Nephron (organoid): ENCODE measurements around the gene ARL4C.

Experiments
- H3K27ac Mint-ChIP-seq, 3 experiments: 2 replicates each; pipeline ENCODE4 v1.8.0; 2020; ENCODE audit warnings: mixed read lengths in 3 of 3, mild to moderate bottlenecking in 2 of 3, moderate library complexity in 1 of 3
- H3K27me3 Mint-ChIP-seq: 2 replicates; pipeline ENCODE4 v1.8.0; 2021; ENCODE audit warnings: low read depth, mild to moderate bottlenecking, moderate library complexity, mixed read lengths
- H3K36me3 Mint-ChIP-seq: 2 replicates; pipeline ENCODE4 v1.8.0; 2020; ENCODE audit warnings: low read depth, mixed read lengths
- H3K4me1 Mint-ChIP-seq: 2 replicates; pipeline ENCODE4 v1.8.0; 2020; ENCODE audit warnings: mixed read lengths
- H3K4me3 Mint-ChIP-seq, 3 experiments: 2 replicates each; pipeline ENCODE4 v1.8.0; 2020; ENCODE audit warnings: mild to moderate bottlenecking in 3 of 3, mixed read lengths in 3 of 3, moderate library complexity in 2 of 3
- H3K9me3 Mint-ChIP-seq: 2 replicates; pipeline ENCODE4 v1.8.0; 2020; ENCODE audit warnings: mixed read lengths
- CTCF ChIP-seq, 3 experiments: fragments of 200-600 bp; sonication (generic); IDR thresholded peaks; one replicate each; pipeline ENCODE4 v1.5.0; 2021; ENCODE audit warnings: antibody characterized with exemption in 3 of 3; ENCODE audit not compliant: unreplicated experiment in 3 of 3

Gene ARL4C

GRCh38 chr2:234491281-234491680 is 5.6 kb downstream of the ARL4C start:
- peak overlapping the region; percentile 53 to 73 (median 66) for H3K4me3 Mint-ChIP-seq
- peaks cover 37% of the 10 kb centered on the region for H3K4me1 Mint-ChIP-seq
- peaks cover 8% of the 10 kb centered on the region for H3K36me3 Mint-ChIP-seq
- H3K27me3 Mint-ChIP-seq: peaks cover 45% of the 10 kb centered on the region
- no peaks in the 10 kb centered on the region for H3K9me3 Mint-ChIP-seq
- no peak for TF ChIP-seq CTCF (IDR thresholded peaks at IDR 0.05; ENCODE audit: unreplicated experiment in 3 of 3)
- H3K27ac Mint-ChIP-seq: peak overlapping the region in 1 of 3 experiments; percentile 17

GRCh38 chr2:234490271-234491091 is 6.4 kb downstream of the ARL4C start:
- Mint-ChIP-seq H3K9me3 (no peaks in the 10 kb centered on the region), H3K4me3 (peak overlapping the region in 2 of 3 experiments; percentile 50 to 64), H3K36me3 (peaks cover 8% of the 10 kb centered on the region), H3K27ac (peak overlapping the region in 1 of 3 experiments; percentile 17), H3K27me3 (peaks cover 39% of the 10 kb centered on the region), H3K4me1 (peaks cover 29% of the 10 kb centered on the region)
- no peak for TF ChIP-seq CTCF (IDR thresholded peaks at IDR 0.05; ENCODE audit: unreplicated experiment in 3 of 3)

GRCh38 chr2:234488913-234489451 is 7.9 kb downstream of the ARL4C start:
- Mint-ChIP-seq H3K4me3 (no peak overlapping the region), H3K36me3 (peaks cover 8% of the 10 kb centered on the region), H3K4me1 (peaks cover 21% of the 10 kb centered on the region), H3K9me3 (no peaks in the 10 kb centered on the region), H3K27ac (no peak overlapping the region), H3K27me3 (peaks cover 31% of the 10 kb centered on the region)
- no peak for TF ChIP-seq CTCF (IDR thresholded peaks at IDR 0.05; ENCODE audit: unreplicated experiment in 3 of 3)

GRCh38 chr2:234488486-234488885 is 8.4 kb downstream of the ARL4C start:
- Mint-ChIP-seq H3K27ac (no peak overlapping the region), H3K27me3 (peaks cover 31% of the 10 kb centered on the region), H3K4me3 (no peak overlapping the region), H3K4me1 (peaks cover 20% of the 10 kb centered on the region), H3K36me3 (peaks cover 8% of the 10 kb centered on the region), H3K9me3 (no peaks in the 10 kb centered on the region)
- no peak for TF ChIP-seq CTCF (IDR thresholded peaks at IDR 0.05; ENCODE audit: unreplicated experiment in 3 of 3)

- no peak overlapping the region for H3K4me3 Mint-ChIP-seq
- H3K36me3 Mint-ChIP-seq: peaks cover 8% of the 10 kb centered on the region
- no peak overlapping the region for H3K27ac Mint-ChIP-seq
- H3K4me1 Mint-ChIP-seq: peaks cover 9% of the 10 kb centered on the region
- no peaks in the 10 kb centered on the region for H3K9me3 Mint-ChIP-seq
- TF ChIP-seq CTCF (IDR thresholded peaks at IDR 0.05; ENCODE audit: unreplicated experiment in 3 of 3): no peak
- H3K27me3 Mint-ChIP-seq: peaks cover 22% of the 10 kb centered on the region
These were observed 9.5 kb downstream of the ARL4C start for GRCh38 chr2:234487356-234487755.
